GM23338 (cell line): Measurements from ENCODE around the gene TBCD. TPM values are rescaled to one million over a fixed set of nuclear protein-coding genes. Genes with fewer than 3 reads are reported as not detected.

Source experiments
- ATAC-seq: fragments of 200-7000 bp; cut with Tn5 transposase; 3 replicates; pipeline ENCODE4 v1.9.1; 2020
- DNase-seq: peaks from one replicate; pipeline ENCODE4 v3.0.0-alpha.2; 2015; ENCODE audit warnings: low spot score
- H2AFZ ChIP-seq: fragments of 200-600 bp; sonication (generic); 2 replicates; pipeline ENCODE4 v1.8.0; 2016; ENCODE audit warnings: antibody characterized with exemption, mild to moderate bottlenecking, moderate library complexity
- H3F3A ChIP-seq: fragments of 200-600 bp; sonication (generic); replicated peaks from 2 replicates; pipeline ENCODE4 v1.8.0; 2017; ENCODE audit warnings: antibody characterized with exemption, mixed run types, low read depth
- H3K27ac ChIP-seq: fragments of 200-600 bp; sonication (generic); 2 replicates; pipeline ENCODE4 v1.6.1; 2016; ENCODE audit warnings: low read depth
- H3K27me3 ChIP-seq: fragments of 200-600 bp; sonication (generic); 2 replicates; pipeline ENCODE4 v1.8.0; 2016; ENCODE audit warnings: mild to moderate bottlenecking, mixed run types, moderate library complexity; ENCODE audit not compliant: insufficient read depth
- H3K36me3 ChIP-seq: fragments of 200-600 bp; sonication (generic); 2 replicates; pipeline ENCODE4 v1.8.0; 2016; ENCODE audit warnings: mild to moderate bottlenecking; ENCODE audit not compliant: insufficient read depth
- H3K4me1 ChIP-seq: fragments of 200-600 bp; sonication (generic); 2 replicates; pipeline ENCODE4 v1.8.0; 2016; ENCODE audit warnings: mild to moderate bottlenecking, moderate library complexity; ENCODE audit not compliant: insufficient read depth
- H3K4me2 ChIP-seq: fragments of 200-600 bp; sonication (generic); 2 replicates; pipeline ENCODE4 v1.7.1; 2017; ENCODE audit warnings: mixed run types
- H3K4me3 ChIP-seq: fragments of 200-600 bp; sonication (generic); 2 replicates; pipeline ENCODE4 v1.6.1; 2016; ENCODE audit warnings: mixed run types
- H3K79me2 ChIP-seq: fragments of 200-600 bp; sonication (generic); replicated peaks from 2 replicates; pipeline ENCODE4 v1.8.0; 2017; ENCODE audit warnings: mild to moderate bottlenecking; ENCODE audit not compliant: insufficient read depth
- H3K9me2 ChIP-seq: fragments of 200-600 bp; sonication (generic); 2 replicates; pipeline ENCODE4 v1.8.0; 2017; ENCODE audit not compliant: insufficient read depth
- H4K20me1 ChIP-seq: fragments of 200-600 bp; sonication (generic); replicated peaks from 2 replicates; pipeline ENCODE4 v1.8.0; 2017; ENCODE audit warnings: mild to moderate bottlenecking; ENCODE audit not compliant: insufficient read depth
- H3K27ac Mint-ChIP-seq: 2 replicates; pipeline ENCODE4 v1.8.0; 2020; ENCODE audit warnings: inconsistent platforms, mild to moderate bottlenecking, moderate library complexity, mixed read lengths
- H3K27me3 Mint-ChIP-seq: 3 replicates; pipeline ENCODE4 v1.8.0; 2022; ENCODE audit warnings: low read depth, mild to moderate bottlenecking, moderate library complexity, mixed read lengths, inconsistent platforms; ENCODE audit not compliant: insufficient read depth, poor library complexity
- H3K36me3 Mint-ChIP-seq: 3 replicates; pipeline ENCODE4 v1.8.0; 2021; ENCODE audit warnings: low read depth, mild to moderate bottlenecking, inconsistent platforms, moderate library complexity, mixed read lengths
- H3K4me1 Mint-ChIP-seq: 3 replicates; pipeline ENCODE4 v1.8.0; 2020; ENCODE audit warnings: mild to moderate bottlenecking, inconsistent platforms, mixed read lengths
- H3K4me3 Mint-ChIP-seq: 3 replicates; pipeline ENCODE4 v1.8.0; 2021; ENCODE audit warnings: moderate library complexity, mild to moderate bottlenecking, inconsistent platforms, mixed read lengths
- H3K9me3 Mint-ChIP-seq: 3 replicates; pipeline ENCODE4 v1.8.0; 2020; ENCODE audit warnings: moderate library complexity, mild to moderate bottlenecking, inconsistent platforms, mixed read lengths
- EZH2 ChIP-seq: fragments of 200-600 bp; sonication (generic); IDR thresholded peaks from one replicate; pipeline ENCODE4 v1.8.0; 2017; ENCODE audit warnings: antibody characterized with exemption, mild to moderate bottlenecking, low read depth; ENCODE audit not compliant: unreplicated experiment
- EZH2phosphoT487 ChIP-seq: fragments of 200-600 bp; sonication (generic); IDR thresholded peaks from one replicate; pipeline ENCODE4 v1.8.1; 2018; ENCODE audit warnings: antibody characterized with exemption; ENCODE audit not compliant: unreplicated experiment
- JUNB ChIP-seq: IDR thresholded peaks from one replicate; pipeline ENCODE4 v1.6.1; 2016; ENCODE audit warnings: antibody characterized with exemption; ENCODE audit not compliant: unreplicated experiment
- POLR2AphosphoS5 ChIP-seq: IDR thresholded peaks from 2 replicates; pipeline ENCODE4 v1.6.1; 2016; ENCODE audit warnings: antibody characterized with exemption, low read depth
- STAT1 ChIP-seq: IDR thresholded peaks from one replicate; pipeline ENCODE4 v1.6.1; 2016; ENCODE audit warnings: antibody characterized with exemption; ENCODE audit not compliant: unreplicated experiment
- ZNF114 ChIP-seq: fragments of 250-450 bp; sonication (Bioruptor Pico); IDR thresholded peaks from 2 replicates; pipeline ENCODE4 v1.5.0; 2020; ENCODE audit warnings: mild to moderate bottlenecking, moderate library complexity
- ZNF331 ChIP-seq: fragments of 250-450 bp; sonication (Bioruptor Pico); IDR thresholded peaks from 2 replicates; pipeline ENCODE4 v1.5.0; 2020; ENCODE audit warnings: low read depth, mild to moderate bottlenecking, moderate library complexity
- polyA plus RNA-seq: library from polyadenylated mRNA; unstranded; fragments of >200 nt; fragmentation: Nextera tagmentation; extraction: Ambion mirVana; gene quantifications from 2 replicates; pipeline ENCODE4 v1.2.1, GENCODE V29; 2016
- total RNA-seq: library from RNA; depleted of rRNA; stranded (reverse); fragments of >200 nt; shearing (Covaris generic); gene quantifications from 2 replicates; pipeline ENCODE4 v1.2.3, GENCODE V29; 2014
- TF ChIP-seq, protein P1 (sequence below), 2 experiments: fragments of 200-600 bp in 1 of 2; sonication (generic) in 1 of 2; conservative IDR thresholded peaks; 2 replicates each; pipeline versions ENCODE4 v1.5.1 to v1.6.1; 2016 to 2017; ENCODE audit warnings: antibody characterized with exemption in 2 of 2, low read depth in 2 of 2, mild to moderate bottlenecking in 2 of 2, moderate library complexity in 1 of 2
- TF ChIP-seq, protein P2 (sequence below): IDR thresholded peaks from one replicate; pipeline ENCODE4 v1.6.1; 2018; ENCODE audit warnings: antibody characterized with exemption; ENCODE audit not compliant: unreplicated experiment
- TF ChIP-seq, protein P3 (sequence below): fragments of 250-450 bp; sonication (Bioruptor Pico); IDR thresholded peaks from 2 replicates; pipeline ENCODE4 v1.5.0; 2020; ENCODE audit warnings: mild to moderate bottlenecking, moderate library complexity

The TBCD gene
- total and polyA plus RNA-seq, 2 experiments from 2014 or later: 75.0 to 116 TPM

DNA sequence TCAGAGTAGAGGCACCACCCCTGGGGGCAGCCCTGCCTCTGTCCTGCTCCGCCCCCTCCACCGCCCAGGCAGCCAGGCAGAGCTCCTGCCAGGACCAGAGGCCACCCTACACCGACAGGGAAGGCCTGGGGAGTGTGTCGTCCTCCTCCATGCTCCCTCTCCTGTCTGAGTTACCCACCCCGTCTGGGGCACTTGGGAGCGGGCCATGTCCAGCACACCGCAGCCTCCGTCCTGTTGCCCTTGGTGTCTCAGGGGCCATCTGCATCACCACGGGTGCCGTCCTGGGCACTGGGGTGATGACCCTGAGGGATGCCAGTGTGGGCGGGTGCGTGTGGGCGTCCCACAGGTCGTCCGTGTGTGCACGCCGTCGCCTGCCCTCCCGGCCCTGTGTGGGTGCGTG, 153.3 kb downstream of the TBCD start:
- H2AFZ ChIP-seq: no peak overlapping the region
- H4K20me1 ChIP-seq: no peaks in the 10 kb centered on the region; the same call in 1 of the 2 replicates
- Mint-ChIP-seq H3K9me3 (no peaks in the 10 kb centered on the region; the same call in 2 of the 3 replicates), H3K27ac (no peak overlapping the region), H3K36me3 (peaks cover 45% of the 10 kb centered on the region), H3K4me3 (no peak overlapping the region), H3K4me1 (peaks cover 1% of the 10 kb centered on the region; the same call in 1 of the 3 replicates), H3K27me3 (peaks cover 19% of the 10 kb centered on the region)
- H3K27ac ChIP-seq: no peak overlapping the region
- H3K79me2 ChIP-seq: peaks cover 17% of the 10 kb centered on the region
- no peak overlapping the region for H3K4me2 ChIP-seq
- TF ChIP-seq ZNF114 (CRISPR knock-in tag) (no peak), ZNF331 (CRISPR knock-in tag) (no peak), EZH2 (no peak), JUNB (no peak), STAT1 (no peak), POLR2AphosphoS5 (no peak), EZH2phosphoT487 (no peak)
- TF ChIP-seq, protein P1, sequence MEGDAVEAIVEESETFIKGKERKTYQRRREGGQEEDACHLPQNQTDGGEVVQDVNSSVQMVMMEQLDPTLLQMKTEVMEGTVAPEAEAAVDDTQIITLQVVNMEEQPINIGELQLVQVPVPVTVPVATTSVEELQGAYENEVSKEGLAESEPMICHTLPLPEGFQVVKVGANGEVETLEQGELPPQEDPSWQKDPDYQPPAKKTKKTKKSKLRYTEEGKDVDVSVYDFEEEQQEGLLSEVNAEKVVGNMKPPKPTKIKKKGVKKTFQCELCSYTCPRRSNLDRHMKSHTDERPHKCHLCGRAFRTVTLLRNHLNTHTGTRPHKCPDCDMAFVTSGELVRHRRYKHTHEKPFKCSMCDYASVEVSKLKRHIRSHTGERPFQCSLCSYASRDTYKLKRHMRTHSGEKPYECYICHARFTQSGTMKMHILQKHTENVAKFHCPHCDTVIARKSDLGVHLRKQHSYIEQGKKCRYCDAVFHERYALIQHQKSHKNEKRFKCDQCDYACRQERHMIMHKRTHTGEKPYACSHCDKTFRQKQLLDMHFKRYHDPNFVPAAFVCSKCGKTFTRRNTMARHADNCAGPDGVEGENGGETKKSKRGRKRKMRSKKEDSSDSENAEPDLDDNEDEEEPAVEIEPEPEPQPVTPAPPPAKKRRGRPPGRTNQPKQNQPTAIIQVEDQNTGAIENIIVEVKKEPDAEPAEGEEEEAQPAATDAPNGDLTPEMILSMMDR (conservative IDR thresholded peaks at IDR 0.05; ENCODE audit: low read depth in 2 of 2): no peak
- TF ChIP-seq, protein P2, sequence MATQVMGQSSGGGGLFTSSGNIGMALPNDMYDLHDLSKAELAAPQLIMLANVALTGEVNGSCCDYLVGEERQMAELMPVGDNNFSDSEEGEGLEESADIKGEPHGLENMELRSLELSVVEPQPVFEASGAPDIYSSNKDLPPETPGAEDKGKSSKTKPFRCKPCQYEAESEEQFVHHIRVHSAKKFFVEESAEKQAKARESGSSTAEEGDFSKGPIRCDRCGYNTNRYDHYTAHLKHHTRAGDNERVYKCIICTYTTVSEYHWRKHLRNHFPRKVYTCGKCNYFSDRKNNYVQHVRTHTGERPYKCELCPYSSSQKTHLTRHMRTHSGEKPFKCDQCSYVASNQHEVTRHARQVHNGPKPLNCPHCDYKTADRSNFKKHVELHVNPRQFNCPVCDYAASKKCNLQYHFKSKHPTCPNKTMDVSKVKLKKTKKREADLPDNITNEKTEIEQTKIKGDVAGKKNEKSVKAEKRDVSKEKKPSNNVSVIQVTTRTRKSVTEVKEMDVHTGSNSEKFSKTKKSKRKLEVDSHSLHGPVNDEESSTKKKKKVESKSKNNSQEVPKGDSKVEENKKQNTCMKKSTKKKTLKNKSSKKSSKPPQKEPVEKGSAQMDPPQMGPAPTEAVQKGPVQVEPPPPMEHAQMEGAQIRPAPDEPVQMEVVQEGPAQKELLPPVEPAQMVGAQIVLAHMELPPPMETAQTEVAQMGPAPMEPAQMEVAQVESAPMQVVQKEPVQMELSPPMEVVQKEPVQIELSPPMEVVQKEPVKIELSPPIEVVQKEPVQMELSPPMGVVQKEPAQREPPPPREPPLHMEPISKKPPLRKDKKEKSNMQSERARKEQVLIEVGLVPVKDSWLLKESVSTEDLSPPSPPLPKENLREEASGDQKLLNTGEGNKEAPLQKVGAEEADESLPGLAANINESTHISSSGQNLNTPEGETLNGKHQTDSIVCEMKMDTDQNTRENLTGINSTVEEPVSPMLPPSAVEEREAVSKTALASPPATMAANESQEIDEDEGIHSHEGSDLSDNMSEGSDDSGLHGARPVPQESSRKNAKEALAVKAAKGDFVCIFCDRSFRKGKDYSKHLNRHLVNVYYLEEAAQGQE: no peak
- TF ChIP-seq, protein P3, sequence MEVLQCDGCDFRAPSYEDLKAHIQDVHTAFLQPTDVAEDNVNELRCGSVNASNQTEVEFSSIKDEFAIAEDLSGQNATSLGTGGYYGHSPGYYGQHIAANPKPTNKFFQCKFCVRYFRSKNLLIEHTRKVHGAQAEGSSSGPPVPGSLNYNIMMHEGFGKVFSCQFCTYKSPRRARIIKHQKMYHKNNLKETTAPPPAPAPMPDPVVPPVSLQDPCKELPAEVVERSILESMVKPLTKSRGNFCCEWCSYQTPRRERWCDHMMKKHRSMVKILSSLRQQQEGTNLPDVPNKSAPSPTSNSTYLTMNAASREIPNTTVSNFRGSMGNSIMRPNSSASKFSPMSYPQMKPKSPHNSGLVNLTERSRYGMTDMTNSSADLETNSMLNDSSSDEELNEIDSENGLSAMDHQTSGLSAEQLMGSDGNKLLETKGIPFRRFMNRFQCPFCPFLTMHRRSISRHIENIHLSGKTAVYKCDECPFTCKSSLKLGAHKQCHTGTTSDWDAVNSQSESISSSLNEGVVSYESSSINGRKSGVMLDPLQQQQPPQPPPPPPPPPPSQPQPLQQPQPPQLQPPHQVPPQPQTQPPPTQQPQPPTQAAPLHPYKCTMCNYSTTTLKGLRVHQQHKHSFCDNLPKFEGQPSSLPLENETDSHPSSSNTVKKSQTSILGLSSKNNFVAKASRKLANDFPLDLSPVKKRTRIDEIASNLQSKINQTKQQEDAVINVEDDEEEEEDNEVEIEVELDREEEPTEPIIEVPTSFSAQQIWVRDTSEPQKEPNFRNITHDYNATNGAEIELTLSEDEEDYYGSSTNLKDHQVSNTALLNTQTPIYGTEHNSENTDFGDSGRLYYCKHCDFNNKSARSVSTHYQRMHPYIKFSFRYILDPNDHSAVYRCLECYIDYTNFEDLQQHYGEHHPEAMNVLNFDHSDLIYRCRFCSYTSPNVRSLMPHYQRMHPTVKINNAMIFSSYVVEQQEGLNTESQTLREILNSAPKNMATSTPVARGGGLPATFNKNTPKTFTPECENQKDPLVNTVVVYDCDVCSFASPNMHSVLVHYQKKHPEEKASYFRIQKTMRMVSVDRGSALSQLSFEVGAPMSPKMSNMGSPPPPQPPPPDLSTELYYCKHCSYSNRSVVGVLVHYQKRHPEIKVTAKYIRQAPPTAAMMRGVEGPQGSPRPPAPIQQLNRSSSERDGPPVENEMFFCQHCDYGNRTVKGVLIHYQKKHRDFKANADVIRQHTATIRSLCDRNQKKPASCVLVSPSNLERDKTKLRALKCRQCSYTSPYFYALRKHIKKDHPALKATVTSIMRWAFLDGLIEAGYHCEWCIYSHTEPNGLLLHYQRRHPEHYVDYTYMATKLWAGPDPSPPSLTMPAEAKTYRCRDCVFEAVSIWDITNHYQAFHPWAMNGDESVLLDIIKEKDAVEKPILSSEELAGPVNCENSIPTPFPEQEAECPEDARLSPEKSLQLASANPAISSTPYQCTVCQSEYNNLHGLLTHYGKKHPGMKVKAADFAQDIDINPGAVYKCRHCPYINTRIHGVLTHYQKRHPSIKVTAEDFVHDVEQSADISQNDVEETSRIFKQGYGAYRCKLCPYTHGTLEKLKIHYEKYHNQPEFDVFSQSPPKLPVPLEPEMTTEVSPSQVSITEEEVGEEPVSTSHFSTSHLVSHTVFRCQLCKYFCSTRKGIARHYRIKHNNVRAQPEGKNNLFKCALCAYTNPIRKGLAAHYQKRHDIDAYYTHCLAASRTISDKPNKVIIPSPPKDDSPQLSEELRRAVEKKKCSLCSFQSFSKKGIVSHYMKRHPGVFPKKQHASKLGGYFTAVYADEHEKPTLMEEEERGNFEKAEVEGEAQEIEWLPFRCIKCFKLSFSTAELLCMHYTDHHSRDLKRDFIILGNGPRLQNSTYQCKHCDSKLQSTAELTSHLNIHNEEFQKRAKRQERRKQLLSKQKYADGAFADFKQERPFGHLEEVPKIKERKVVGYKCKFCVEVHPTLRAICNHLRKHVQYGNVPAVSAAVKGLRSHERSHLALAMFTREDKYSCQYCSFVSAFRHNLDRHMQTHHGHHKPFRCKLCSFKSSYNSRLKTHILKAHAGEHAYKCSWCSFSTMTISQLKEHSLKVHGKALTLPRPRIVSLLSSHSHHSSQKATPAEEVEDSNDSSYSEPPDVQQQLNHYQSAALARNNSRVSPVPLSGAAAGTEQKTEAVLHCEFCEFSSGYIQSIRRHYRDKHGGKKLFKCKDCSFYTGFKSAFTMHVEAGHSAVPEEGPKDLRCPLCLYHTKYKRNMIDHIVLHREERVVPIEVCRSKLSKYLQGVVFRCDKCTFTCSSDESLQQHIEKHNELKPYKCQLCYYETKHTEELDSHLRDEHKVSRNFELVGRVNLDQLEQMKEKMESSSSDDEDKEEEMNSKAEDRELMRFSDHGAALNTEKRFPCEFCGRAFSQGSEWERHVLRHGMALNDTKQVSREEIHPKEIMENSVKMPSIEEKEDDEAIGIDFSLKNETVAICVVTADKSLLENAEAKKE (CRISPR knock-in tag): no peak
- H3K4me3 ChIP-seq: no peak overlapping the region
- H3K4me1 ChIP-seq: no peaks in the 10 kb centered on the region
- DNase-seq (no peak), ATAC-seq (no peak)
- no peaks in the 10 kb centered on the region for H3F3A ChIP-seq
- no peaks in the 10 kb centered on the region for H3K36me3 ChIP-seq
- no peaks in the 10 kb centered on the region for H3K27me3 ChIP-seq
- no peaks in the 10 kb centered on the region for H3K9me2 ChIP-seq
